Measurements from ENCODE around the gene TNNC1.

GRCh38 chr3:52487050-52487787 is 33.4 kb upstream of the TNNC1 start:
- no peak for TF ChIP-seq POLR2A (IDR thresholded peaks at IDR 0.05)
- peak in 2 of 3 donors; percentile 25 to 33 for TF ChIP-seq POLR2AphosphoS5 (IDR thresholded peaks at IDR 0.05)
- TF ChIP-seq CTCF (IDR thresholded peaks at IDR 0.05 in 8 of 11, conservative IDR thresholded peaks at IDR 0.05 in 3 of 11), result no peak

Measured in spleen (tissue), 7 donors.